HEK293T (cell line): Measurements from ENCODE around the gene VRK3.

Source experiments
- ELF4 ChIP-seq: fragments of 450-650 bp; IDR thresholded peaks from 2 replicates; pipeline ENCODE4 v1.6.1; 2017; ENCODE audit warnings: antibody characterized with exemption
- FOXM1 ChIP-seq: fragments of 450-650 bp; IDR thresholded peaks from 2 replicates; pipeline ENCODE4 v1.6.1; 2017; ENCODE audit warnings: mild to moderate bottlenecking, borderline replicate concordance
- LEF1 ChIP-seq: fragments of 450-650 bp; IDR thresholded peaks from 2 replicates; pipeline ENCODE4 v1.6.1; 2017; ENCODE audit warnings: mild to moderate bottlenecking, borderline replicate concordance

DNA sequence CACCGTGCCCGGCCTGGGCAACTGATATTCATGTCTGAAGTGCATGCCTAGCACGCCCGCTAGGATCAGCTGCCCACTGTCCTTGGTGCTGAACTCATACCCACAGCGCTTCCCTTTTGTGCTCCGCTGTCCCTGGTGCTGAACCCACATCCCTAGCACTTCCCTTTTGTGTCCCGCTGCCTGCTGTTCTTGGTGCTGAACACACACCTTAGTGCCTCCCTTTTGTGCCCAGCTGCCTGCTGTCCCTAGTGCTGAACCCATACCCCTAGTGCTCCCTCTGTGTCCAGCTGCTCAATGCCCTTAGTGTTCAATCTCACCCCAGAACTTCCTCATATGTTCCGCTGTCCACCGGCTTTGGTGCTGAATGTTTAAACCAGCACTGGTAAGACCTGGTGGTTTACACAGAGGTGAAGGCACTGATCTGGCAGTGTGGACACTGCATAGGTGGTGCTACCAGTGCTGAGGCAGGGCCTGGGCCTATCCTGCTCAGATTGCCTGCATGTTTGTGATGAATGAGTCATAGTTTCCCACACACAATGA, 37.9 kb downstream of the VRK3 start:
- TF ChIP-seq LEF1, result no peak
- TF ChIP-seq ELF4, result no peak
- no peak for TF ChIP-seq FOXM1
